ENCODE results near the gene NCAPG2.

Gene NCAPG2

GRCh38 chr7:158655931-158656441, 48.6 kb downstream of the NCAPG2 start:
- TF ChIP-seq CTCF (IDR thresholded peaks at IDR 0.05; ENCODE audit: control insufficient read depth, insufficient read depth, low read depth, low read length, missing control alignments): no peak
- no peak for DNase-seq (ENCODE audit: low read depth)
- no peak overlapping the region for H3K4me3 ChIP-seq (ENCODE audit: control insufficient read depth, low read depth, low read length)

- no peak for TF ChIP-seq CTCF (IDR thresholded peaks at IDR 0.05; ENCODE audit: control insufficient read depth, insufficient read depth, low read depth, low read length, missing control alignments)
- no peak overlapping the region for H3K4me3 ChIP-seq (ENCODE audit: control insufficient read depth, low read depth, low read length)
- DNase-seq (ENCODE audit: low read depth): no peak
Observed at GRCh38 chr7:158655507-158655906, 49.1 kb downstream of the NCAPG2 start.

GRCh38 chr7:158651968-158652565, 52.5 kb downstream of the NCAPG2 start:
- DNase-seq (ENCODE audit: low read depth): no peak
- no peak for TF ChIP-seq CTCF (IDR thresholded peaks at IDR 0.05; ENCODE audit: control insufficient read depth, insufficient read depth, low read depth, low read length, missing control alignments)
- no peak overlapping the region for H3K4me3 ChIP-seq (ENCODE audit: control insufficient read depth, low read depth, low read length)

- DNase-seq (ENCODE audit: low read depth): peak; percentile 52
- no peak for TF ChIP-seq CTCF (IDR thresholded peaks at IDR 0.05; ENCODE audit: control insufficient read depth, insufficient read depth, low read depth, low read length, missing control alignments)
- no peak overlapping the region for H3K4me3 ChIP-seq (ENCODE audit: control insufficient read depth, low read depth, low read length)
Observed at GRCh38 chr7:158650821-158651225, 53.8 kb downstream of the NCAPG2 start.

- TF ChIP-seq CTCF (IDR thresholded peaks at IDR 0.05; ENCODE audit: control insufficient read depth, insufficient read depth, low read depth, low read length, missing control alignments): no peak
- no peak overlapping the region for H3K4me3 ChIP-seq (ENCODE audit: control insufficient read depth, low read depth, low read length)
- peak; percentile 93 for DNase-seq (ENCODE audit: low read depth)
Observed at GRCh38 chr7:158649279-158649678, 55.3 kb downstream of the NCAPG2 start.

GRCh38 chr7:158648787-158649186, 55.8 kb downstream of the NCAPG2 start:
- TF ChIP-seq CTCF (IDR thresholded peaks at IDR 0.05; ENCODE audit: control insufficient read depth, insufficient read depth, low read depth, low read length, missing control alignments): no peak
- no peak overlapping the region for H3K4me3 ChIP-seq (ENCODE audit: control insufficient read depth, low read depth, low read length)
- no peak for DNase-seq (ENCODE audit: low read depth)
